Heart right ventricle (tissue), 16 donors: Measurements from ENCODE around the gene PCSK1. TPM values are rescaled to one million over a fixed set of nuclear protein-coding genes. Genes with fewer than 3 reads are reported as not detected.

Source experiments
- ATAC-seq, 8 donors: fragments of 200-7000 bp; cut with Tn5 transposase; one replicate each; pipeline ENCODE4 v1.9.1; 2020; ENCODE audit warnings: mild to moderate bottlenecking in 8 of 8, moderate library complexity in 8 of 8, moderate number of reproducible peaks in 1 of 8
- DNase-seq, 2 donors: peaks; one replicate each; pipeline ENCODE4 v3.0.0-alpha.2; 2020
- H3K27ac ChIP-seq, 10 donors: fragments of 200-600 bp; sonication (generic) in 2 of 10; one replicate each; pipeline versions ENCODE4 v1.5.0 to v1.8.0; 2020 to 2022; ENCODE audit warnings: mild to moderate bottlenecking in 3 of 10
- H3K27me3 ChIP-seq, 7 donors: fragments of 200-600 bp; one replicate each; pipeline ENCODE4 v1.8.0; 2021 to 2022; ENCODE audit warnings: mild to moderate bottlenecking in 2 of 7
- H3K36me3 ChIP-seq, 9 donors: fragments of 200-600 bp; sonication (generic) in 1 of 9; one replicate each; pipeline versions ENCODE4 v1.5.0 to v1.8.0; 2020 to 2022; ENCODE audit warnings: mild to moderate bottlenecking in 2 of 9
- H3K4me1 ChIP-seq, 9 donors: fragments of 200-600 bp; sonication (generic) in 1 of 9; one replicate each; pipeline versions ENCODE4 v1.5.0 to v1.8.0; 2020 to 2022; ENCODE audit warnings: mild to moderate bottlenecking in 4 of 9
- H3K4me3 ChIP-seq, 10 donors: fragments of 200-600 bp; sonication (generic) in 2 of 10; one replicate each; pipeline versions ENCODE4 v1.5.0 to v1.8.0; 2020 to 2022; ENCODE audit warnings: mild to moderate bottlenecking in 7 of 10, moderate library complexity in 2 of 10
- H3K9me3 ChIP-seq, 11 donors: fragments of 200-600 bp in 10 of 11; sonication (generic) in 2 of 11; one replicate each; pipeline versions ENCODE4 v1.5.0 to v1.8.0; 2013 to 2022; ENCODE audit warnings: mild to moderate bottlenecking in 2 of 11, control low read depth in 1 of 11, moderate library complexity in 1 of 11
- WGBS, 2 donors: extraction: QIAGEN DNeasy Blood & Tissue Kit; methylation state at CpG; one replicate each; pipeline ENCODE4 v1.1.7; 2013; ENCODE audit warnings: inconsistent platforms in 1 of 2; 5-methylcytosine and 5-hydroxymethylcytosine counted together
- intact Hi-C, 10 donors: fragments of 100-400 bp; cut with DNase I; formaldehyde crosslinking; loops; one replicate each; pipeline versions ENCODE4 v1.11.1 to v1.14.2; 2022
- polyA plus RNA-seq, 2 donors: library from polyadenylated mRNA; stranded (reverse); fragments of 200-250 nt; gene quantifications; one replicate each; pipeline ENCODE4 v1.2.3, GENCODE V29; 2013
- total RNA-seq, 10 donors: library from RNA; stranded (reverse); fragmentation: NEBNext Ultra II Directional in 3 of 10; extraction: Animal tissue kit (Norgen Biotek cat#: 25700) in 3 of 10; gene quantifications; one replicate each; pipeline versions ENCODE4 v1.2.1 to v1.2.4, GENCODE V29; 2021 to 2023
- TF ChIP-seq, protein P1 (sequence below), 9 donors: fragments of 200-600 bp; sonication (generic) in 2 of 9; IDR thresholded peaks; one replicate each; pipeline versions ENCODE4 v1.5.0 to v1.8.0; 2021 to 2022; ENCODE audit warnings: antibody characterized with exemption in 9 of 9, mild to moderate bottlenecking in 5 of 9, moderate library complexity in 1 of 9
- donor health status: Arrhythmogenic right ventricular cardiomyopathy.
- donor health status: ischemic (EF 13 %, LVEDD 7.1; RV severe dilation, severe dysfunction).
- donor health status: healthy with polysubstance abuse.
- donor health status: DM: no; HTN: yes; CAD: no.
- donor health status: DM: no; HTN: no; CAD: no.
- donor health status: ischemic (EF 25% LVEDD 6.9; RV normal size, moderate dysfunction).
- donor health status: ischemic (EF 25% LVEDD 5.7; RV mildly dilated, moderate dysfunction).
- donor health status: healthy.
- donor health status: DM: yes; HTN: yes; CAD: no.
- donor health status: Ischemic cardiomyopathy.
- donor health status: ischemic (EF 35%, LVEDD 5.7; RV mildly dilated, moderate dysfunction).
- donor health status: nonischemic (EF 11% LVEDD 7.7; RV severe dilation, severe dysfunction).
- donor health status: DM: yes; HTN: yes; CAD: no.
- donor health status: PGD.
- donor health status: ischemic (EF 29% LVEDD 5.4; RV normal size, mild dysfunction).
- donor health status: nonischemic (EF 23%, LVEDD 6.1; RV moderate dilation, normal function).

PCSK1 gene
- total and polyA plus RNA-seq, 12 donors: 0.15 to 0.65 (median 0.28) TPM; not detected in 3

DNA sequence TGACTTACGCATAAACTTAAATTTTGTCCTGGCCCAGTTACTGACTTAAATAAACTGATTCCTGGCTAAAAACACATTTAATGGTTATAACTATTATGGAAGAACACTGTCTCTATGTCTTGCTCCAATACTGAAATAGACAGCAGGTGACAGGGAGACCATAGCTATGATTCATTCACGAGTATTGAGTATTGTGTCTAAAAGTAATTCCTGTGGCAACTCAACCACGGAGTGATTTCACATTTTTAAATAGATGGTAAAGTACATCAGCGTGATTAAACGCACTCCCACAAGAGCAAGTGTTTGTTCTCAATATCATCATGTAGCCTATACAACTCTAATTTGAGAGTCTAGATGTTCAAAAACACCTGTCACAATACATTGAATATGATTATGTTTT, 35.9 kb upstream of the PCSK1 start:
- ATAC-seq: no peak
- H3K27ac ChIP-seq: no peak overlapping the region
- DNase-seq: no peak
- no peaks in the 10 kb centered on the region for H3K27me3 ChIP-seq
- H3K4me3 ChIP-seq: no peak overlapping the region
- TF ChIP-seq, protein P1, sequence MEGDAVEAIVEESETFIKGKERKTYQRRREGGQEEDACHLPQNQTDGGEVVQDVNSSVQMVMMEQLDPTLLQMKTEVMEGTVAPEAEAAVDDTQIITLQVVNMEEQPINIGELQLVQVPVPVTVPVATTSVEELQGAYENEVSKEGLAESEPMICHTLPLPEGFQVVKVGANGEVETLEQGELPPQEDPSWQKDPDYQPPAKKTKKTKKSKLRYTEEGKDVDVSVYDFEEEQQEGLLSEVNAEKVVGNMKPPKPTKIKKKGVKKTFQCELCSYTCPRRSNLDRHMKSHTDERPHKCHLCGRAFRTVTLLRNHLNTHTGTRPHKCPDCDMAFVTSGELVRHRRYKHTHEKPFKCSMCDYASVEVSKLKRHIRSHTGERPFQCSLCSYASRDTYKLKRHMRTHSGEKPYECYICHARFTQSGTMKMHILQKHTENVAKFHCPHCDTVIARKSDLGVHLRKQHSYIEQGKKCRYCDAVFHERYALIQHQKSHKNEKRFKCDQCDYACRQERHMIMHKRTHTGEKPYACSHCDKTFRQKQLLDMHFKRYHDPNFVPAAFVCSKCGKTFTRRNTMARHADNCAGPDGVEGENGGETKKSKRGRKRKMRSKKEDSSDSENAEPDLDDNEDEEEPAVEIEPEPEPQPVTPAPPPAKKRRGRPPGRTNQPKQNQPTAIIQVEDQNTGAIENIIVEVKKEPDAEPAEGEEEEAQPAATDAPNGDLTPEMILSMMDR (IDR thresholded peaks at IDR 0.05): no peak
- no peaks in the 10 kb centered on the region for H3K36me3 ChIP-seq
- H3K9me3 ChIP-seq: no peaks in the 10 kb centered on the region
- intact Hi-C loops: no loop called here
- no peaks in the 10 kb centered on the region for H3K4me1 ChIP-seq
- 85 to 88% methylated on average over 5 of the region's 5 CpGs for WGBS, 2 donors

DNA sequence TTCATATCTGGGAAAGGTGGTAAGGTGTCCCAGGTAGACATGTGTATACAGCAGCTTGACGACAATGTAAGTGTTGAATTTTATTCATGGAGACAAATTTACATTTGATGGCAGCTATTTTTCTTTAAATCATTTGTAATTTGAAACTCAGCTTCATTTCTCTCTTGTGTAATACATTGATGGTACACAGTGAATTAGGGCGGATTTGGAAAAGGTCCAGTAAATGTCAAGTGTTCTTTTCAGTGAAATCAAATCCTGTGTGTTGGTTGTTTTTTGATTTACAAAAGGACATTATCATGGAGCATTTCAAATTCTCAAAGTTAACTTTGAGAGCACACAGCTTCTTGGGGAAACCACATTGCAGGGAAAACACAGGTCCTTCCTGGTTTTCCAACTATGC, 30.0 kb upstream of the PCSK1 start:
- H3K4me3 ChIP-seq: no peak overlapping the region
- WGBS, 2 donors: 84 to 92% methylated on average over 2 of the region's 2 CpGs
- H3K36me3 ChIP-seq: no peaks in the 10 kb centered on the region
- TF ChIP-seq, protein P1 (IDR thresholded peaks at IDR 0.05): no peak
- no peaks in the 10 kb centered on the region for H3K4me1 ChIP-seq
- intact Hi-C loops: no loop called here
- H3K9me3 ChIP-seq: no peaks in the 10 kb centered on the region
- no peak overlapping the region for H3K27ac ChIP-seq
- H3K27me3 ChIP-seq: peaks cover 0 to 6% (median 0%) of the 10 kb centered on the region in 7 donors
- no peak for ATAC-seq
- DNase-seq: no peak

GRCh38 chr5:96459313-96460121, 26.5 kb upstream of the PCSK1 start:
- H3K4me3 ChIP-seq: no peak overlapping the region
- TF ChIP-seq, protein P1 (IDR thresholded peaks at IDR 0.05): no peak
- DNase-seq: no peak
- WGBS, 2 donors: 71 to 73% methylated on average over 6 of the region's 6 CpGs
- no peaks in the 10 kb centered on the region for H3K9me3 ChIP-seq
- no peaks in the 10 kb centered on the region for H3K36me3 ChIP-seq
- intact Hi-C loops: no loop called here
- H3K27ac ChIP-seq: no peak overlapping the region
- H3K4me1 ChIP-seq: no peaks in the 10 kb centered on the region
- peaks cover 0 to 6% (median 0%) of the 10 kb centered on the region in 7 donors for H3K27me3 ChIP-seq
- ATAC-seq: no peak

DNA sequence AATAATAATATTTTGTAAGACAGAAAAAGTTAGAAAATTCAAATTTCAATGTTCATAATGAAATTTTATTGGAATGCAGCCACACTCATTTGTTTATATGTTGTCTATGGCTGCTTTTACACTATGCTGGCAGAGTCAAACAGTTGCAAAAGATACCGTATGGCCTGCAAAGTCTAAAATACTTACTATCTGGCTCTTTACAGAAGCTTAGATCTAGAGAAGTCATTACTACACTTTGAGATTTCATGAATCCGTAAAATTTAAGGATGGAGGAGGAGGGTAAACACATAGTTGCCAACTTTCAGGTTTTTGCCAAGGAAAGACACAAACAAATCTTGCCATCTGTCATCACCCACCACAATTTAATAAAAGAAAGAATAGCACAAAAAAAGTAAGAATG, 25.1 kb upstream of the PCSK1 start:
- intact Hi-C loops: no loop called here
- Histone ChIP-seq H3K36me3 (no peaks in the 10 kb centered on the region), H3K4me3 (no peak overlapping the region), H3K4me1 (no peaks in the 10 kb centered on the region), H3K27me3 (peaks cover 0 to 6% (median 0%) of the 10 kb centered on the region in 7 donors), H3K27ac (no peak overlapping the region), H3K9me3 (no peaks in the 10 kb centered on the region)
- no peak for ATAC-seq
- TF ChIP-seq, protein P1 (IDR thresholded peaks at IDR 0.05): no peak
- DNase-seq: no peak
- WGBS, 2 donors: 78 to 80% methylated on average over 2 of the region's 2 CpGs
